Keratinocyte (primary cell): ENCODE measurements around the gene ADCY5. TPM values are rescaled to one million over a fixed set of nuclear protein-coding genes. Genes with fewer than 3 reads are reported as not detected.

Source experiments
- DNase-seq: peaks from one replicate; pipeline ENCODE4 v3.0.0-alpha.2; 2011; ENCODE audit warnings: low read depth, missing footprints, low spot score
- FAIRE-seq: peaks from 2 replicates; lab custom pipeline; 2011; peaks lifted over from hg19 to GRCh38; lab: Jason Lieb, UNC
- H2AFZ ChIP-seq: 2 replicates; pipeline ENCODE4 v1.6.0; 2012; ENCODE audit warnings: low read length, control low read depth, inconsistent platforms; ENCODE audit not compliant: control insufficient read depth
- H3K27ac ChIP-seq: 2 replicates; pipeline ENCODE4 v1.5.1; 2011; ENCODE audit warnings: low read length; ENCODE audit not compliant: control insufficient read depth, insufficient read depth
- H3K27me3 ChIP-seq: 3 replicates; pipeline ENCODE4 v1.6.0; 2011; ENCODE audit warnings: low read length; ENCODE audit not compliant: control insufficient read depth, insufficient read depth; ENCODE audit errors: extremely low read depth
- H3K36me3 ChIP-seq, 2 experiments: 2 replicates in 1 of 2; 3 replicates in 1 of 2; pipeline ENCODE4 v1.5.1; 2011; ENCODE audit warnings: low read length in 2 of 2, mild to moderate bottlenecking in 1 of 2; ENCODE audit not compliant: control insufficient read depth in 2 of 2, insufficient read depth in 2 of 2; ENCODE audit errors: extremely low read depth in 1 of 2
- H3K4me1 ChIP-seq: 3 replicates; pipeline ENCODE4 v1.5.1; 2011; ENCODE audit warnings: low read length; ENCODE audit not compliant: control insufficient read depth, insufficient read depth; ENCODE audit errors: extremely low read depth
- H3K4me2 ChIP-seq: 3 replicates; pipeline ENCODE4 v1.6.0; 2011; ENCODE audit warnings: low read depth, low read length; ENCODE audit not compliant: control insufficient read depth, insufficient read depth; ENCODE audit errors: extremely low read depth
- H3K4me3 ChIP-seq, 3 experiments: fragments of 200-600 bp in 1 of 3; sonication (generic) in 1 of 3; 2 replicates in 2 of 3; 3 replicates in 1 of 3; pipeline ENCODE4 v1.5.1; 2011 to 2016; ENCODE audit warnings: low read length in 3 of 3, mild to moderate bottlenecking in 3 of 3, control low read depth in 2 of 3, inconsistent platforms in 1 of 3, low read depth in 1 of 3, mixed read lengths in 1 of 3, mixed run types in 1 of 3, moderate library complexity in 1 of 3; ENCODE audit not compliant: control insufficient read depth in 2 of 3, insufficient read depth in 2 of 3; ENCODE audit errors: extremely low read depth in 1 of 3
- H3K79me2 ChIP-seq: 2 replicates; pipeline ENCODE4 v1.6.0; 2012; ENCODE audit warnings: low read length; ENCODE audit not compliant: control insufficient read depth, insufficient read depth
- H3K9ac ChIP-seq: 3 replicates; pipeline ENCODE4 v1.6.0; 2011; ENCODE audit warnings: low read length; ENCODE audit not compliant: control insufficient read depth, insufficient read depth; ENCODE audit errors: extremely low read depth
- H3K9me1 ChIP-seq: 3 replicates; pipeline ENCODE4 v1.6.0; 2011; ENCODE audit warnings: low read length; ENCODE audit not compliant: control insufficient read depth, insufficient read depth; ENCODE audit errors: extremely low read depth
- H3K9me3 ChIP-seq: 2 replicates; pipeline ENCODE4 v1.5.1; 2012; ENCODE audit warnings: low read depth, low read length; ENCODE audit not compliant: control insufficient read depth
- H4K20me1 ChIP-seq: 3 replicates; pipeline ENCODE4 v1.6.0; 2011; ENCODE audit warnings: low read length; ENCODE audit not compliant: control insufficient read depth, insufficient read depth; ENCODE audit errors: extremely low read depth
- CTCF ChIP-seq, 3 experiments: IDR thresholded peaks in 1 of 3; conservative IDR thresholded peaks in 1 of 3; optimal IDR thresholded peaks in 1 of 3; 2 replicates in 2 of 3; 3 replicates in 1 of 3; pipeline versions ENCODE3 to v1.5.1; 2011; ENCODE audit warnings: low read length in 3 of 3, mild to moderate bottlenecking in 3 of 3, moderate library complexity in 2 of 3, control low read depth in 1 of 3, inconsistent platforms in 1 of 3; ENCODE audit not compliant: insufficient read depth in 2 of 3; ENCODE audit errors: extremely low read depth in 1 of 3
- EZH2 ChIP-seq: IDR thresholded peaks from one replicate; pipeline ENCODE4 v1.6.1; 2012; ENCODE audit warnings: inconsistent platforms, mild to moderate bottlenecking, low read length, moderate library complexity
- dilution Hi-C: fragments of 300-500 bp; cut with MboI; formaldehyde crosslinking; loops from one replicate; pipeline ENCODE4 v1.7.0; 2020; ENCODE audit warnings: low sequenced_read_pairs; ENCODE audit not compliant: extremely low pct_ligation_motif_present
- polyA plus RNA-seq, 5 experiments: library from polyadenylated mRNA; depleted of rRNA in 3 of 5; stranded (reverse) in 3 of 5; stranded (forward) in 1 of 5; unstranded in 1 of 5; fragments of >200 nt; gene quantifications; 1 replicate in 1 of 5; 2 replicates in 3 of 5; 3 replicates in 1 of 5; pipeline versions ENCODE4 v1.2.1 to v1.2.3, GENCODE V29; 2011 to 2012; ENCODE audit warnings: missing spikeins in 2 of 5, low read depth in 1 of 5, low replicate concordance in 1 of 5

ADCY5 gene
- polyA plus RNA-seq, 1 donor (not counting 4 experiments of a cell fraction or from before 2014, with no cell fraction given): not detected

DNA sequence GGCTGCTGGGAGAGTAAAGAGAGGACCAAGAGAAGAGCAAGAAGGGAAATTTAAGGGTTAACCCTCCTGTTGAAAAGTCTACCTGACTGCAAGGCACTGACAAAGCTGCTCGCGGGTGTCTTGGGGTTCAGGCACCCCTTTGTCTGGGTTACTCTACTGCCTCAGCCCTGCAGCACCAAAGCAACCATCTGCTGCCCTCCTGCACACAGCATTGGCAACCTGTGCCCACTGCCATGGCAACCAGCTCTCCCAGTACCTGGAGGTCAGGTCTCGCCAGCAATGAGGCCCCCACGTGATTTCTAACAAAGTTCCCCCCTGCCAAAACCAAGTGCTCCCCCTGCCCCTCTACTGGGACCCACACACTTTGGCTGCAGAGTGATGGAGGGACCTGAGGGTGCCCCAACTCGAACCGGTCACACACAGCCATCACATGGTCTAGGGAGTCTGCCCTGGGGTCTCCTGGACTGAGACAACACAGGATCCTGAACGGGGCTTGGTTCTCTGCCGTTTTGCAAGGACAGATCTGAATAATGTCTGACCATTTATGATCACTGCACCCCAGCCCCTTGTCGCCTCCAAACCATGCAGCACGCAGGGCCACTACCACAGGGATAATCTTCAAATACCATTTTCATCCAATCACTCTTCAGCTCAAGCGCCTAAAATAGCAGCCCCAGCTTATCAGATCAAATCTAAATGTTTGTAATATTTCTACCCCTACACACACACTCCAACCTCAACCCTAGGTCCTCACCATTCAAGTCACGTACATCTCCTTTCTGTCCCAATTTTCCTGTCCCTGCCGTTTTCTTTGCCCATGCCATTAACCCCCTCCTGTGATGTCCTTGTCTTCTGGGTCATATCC is 50.7 kb downstream of the ADCY5 start:
- H3K4me3 ChIP-seq: no peak overlapping the region
- no peaks in the 10 kb centered on the region for H3K36me3 ChIP-seq
- no peak overlapping the region for H3K4me2 ChIP-seq
- no peak overlapping the region for H2AFZ ChIP-seq
- H3K9ac ChIP-seq: no peak overlapping the region
- no peak overlapping the region for H3K27ac ChIP-seq
- peaks cover 20% of the 10 kb centered on the region for H3K27me3 ChIP-seq
- H3K79me2 ChIP-seq: no peaks in the 10 kb centered on the region
- TF ChIP-seq CTCF (optimal IDR thresholded peaks at IDR 0.05 in 1 of 3, IDR thresholded peaks at IDR 0.05 in 1 of 3, conservative IDR thresholded peaks at IDR 0.05 in 1 of 3; ENCODE audit: extremely low read depth in 1 of 3, insufficient read depth in 2 of 3, low read length in 3 of 3) (no peak), EZH2 (no peak)
- no peaks in the 10 kb centered on the region for H3K9me3 ChIP-seq
- dilution Hi-C loops: no loop called here
- DNase-seq (no peak), FAIRE-seq (no peak)
- peaks cover 7% of the 10 kb centered on the region for H3K4me1 ChIP-seq
- H3K9me1 ChIP-seq: no peaks in the 10 kb centered on the region
- no peaks in the 10 kb centered on the region for H4K20me1 ChIP-seq

DNA sequence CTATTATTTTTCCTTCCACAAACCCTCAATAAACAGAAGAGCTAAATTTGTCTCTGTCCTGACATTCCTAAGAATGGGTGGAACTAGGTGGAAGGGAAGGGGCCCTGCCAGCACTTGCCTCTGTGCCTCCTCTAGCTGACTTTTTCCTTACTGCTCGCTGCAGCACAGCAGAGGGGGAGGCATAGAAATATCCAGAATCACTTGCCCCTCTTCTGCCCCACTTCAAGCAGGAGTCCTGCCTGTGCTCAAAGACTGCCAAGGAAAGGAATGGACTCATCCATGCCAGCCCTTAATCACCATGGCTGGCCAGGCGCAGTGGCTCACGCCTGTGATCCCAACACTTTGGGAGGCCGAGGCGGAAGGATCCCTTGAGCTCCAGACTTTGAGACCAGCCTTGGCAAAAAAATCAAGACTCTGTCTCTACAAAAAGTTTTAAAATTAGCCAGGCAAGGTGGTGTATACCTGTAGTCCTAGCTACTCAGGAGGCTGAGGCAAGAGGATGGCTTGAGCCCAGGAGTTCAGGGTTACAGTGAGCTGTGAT is 51.8 kb downstream of the ADCY5 start:
- no peaks in the 10 kb centered on the region for H3K9me3 ChIP-seq
- peak overlapping the region; percentile 3 for H2AFZ ChIP-seq
- no peaks in the 10 kb centered on the region for H3K36me3 ChIP-seq
- no peak overlapping the region for H3K9ac ChIP-seq
- DNase-seq (no peak), FAIRE-seq (no peak)
- peaks cover 7% of the 10 kb centered on the region for H3K4me1 ChIP-seq
- H3K27ac ChIP-seq: no peak overlapping the region
- peak overlapping the region; percentile 39 for H3K4me2 ChIP-seq
- TF ChIP-seq EZH2: no peak
- TF ChIP-seq CTCF (optimal IDR thresholded peaks at IDR 0.05 in 1 of 3, IDR thresholded peaks at IDR 0.05 in 1 of 3, conservative IDR thresholded peaks at IDR 0.05 in 1 of 3; ENCODE audit: extremely low read depth in 1 of 3, insufficient read depth in 2 of 3, low read length in 3 of 3): no peak
- H3K9me1 ChIP-seq: no peaks in the 10 kb centered on the region
- dilution Hi-C loops: no loop called here
- H3K4me3 ChIP-seq: no peak overlapping the region
- H3K79me2 ChIP-seq: no peaks in the 10 kb centered on the region
- peaks cover 20% of the 10 kb centered on the region for H3K27me3 ChIP-seq
- no peaks in the 10 kb centered on the region for H4K20me1 ChIP-seq
